ENCODE measurements around the gene KRT86.

The KRT86 gene

GRCh38 chr12:52332381-52332780 lies 57.9 kb downstream of the KRT86 start (continued):
- TF ChIP-seq ZNF211 (tag by site-specific recombination; IDR thresholded peaks at IDR 0.05; ENCODE audit: low read depth) = no peak

GRCh38 chr12:52333321-52333720 lies 58.9 kb downstream of the KRT86 start:
- Histone ChIP-seq H3K27ac (ENCODE audit: extremely low read depth, low read depth, low read length) (no peak overlapping the region), H3K36me3 (ENCODE audit: control insufficient read depth in 2 of 2, insufficient read depth in 1 of 2, low read length in 2 of 2) (no peaks in the 10 kb centered on the region), H3K4me3 (ENCODE audit: low read depth, low read length) (no peak overlapping the region), H3K9me3 (ENCODE audit: control insufficient read depth, insufficient read depth, low read depth, low read length) (no peaks in the 10 kb centered on the region), H3K4me1 (ENCODE audit: control insufficient read depth, insufficient read depth, low read length) (0 out of 2 replicates have a peak, but pooled peaks cover 2% of the 10 kb centered on the region)
- no peak for TF ChIP-seq ZNF426 (tag by site-specific recombination; IDR thresholded peaks at IDR 0.05)
- no peak for TF ChIP-seq ZNF302 (tag by site-specific recombination; IDR thresholded peaks at IDR 0.05; ENCODE audit: low read depth)
- TF ChIP-seq ZNF677 (tag by site-specific recombination; IDR thresholded peaks at IDR 0.05) = no peak
- TF ChIP-seq ZNF184 (tag by site-specific recombination; IDR thresholded peaks at IDR 0.05) = no peak
- no peak for TF ChIP-seq ZFP41 (tag by site-specific recombination; IDR thresholded peaks at IDR 0.05; ENCODE audit: borderline replicate concordance)
- no peak for TF ChIP-seq RBAK (tag by site-specific recombination; IDR thresholded peaks at IDR 0.05)
- no peak for TF ChIP-seq ZNF621 (tag by site-specific recombination; IDR thresholded peaks at IDR 0.05)
- no peak for TF ChIP-seq ZBTB7A (tag by site-specific recombination; IDR thresholded peaks at IDR 0.05; ENCODE audit: low read depth)
- TF ChIP-seq ZNF16 (tag by site-specific recombination; IDR thresholded peaks at IDR 0.05; ENCODE audit: low read depth) = no peak
- no peak for TF ChIP-seq ZNF280C (tag by site-specific recombination; IDR thresholded peaks at IDR 0.05)
- no peak for TF ChIP-seq ZNF48 (tag by site-specific recombination; IDR thresholded peaks at IDR 0.05)
- no peak for TF ChIP-seq ZNF600 (tag by site-specific recombination; IDR thresholded peaks at IDR 0.05)
- no peak for TF ChIP-seq HOXD13 (CRISPR knock-in tag; IDR thresholded peaks at IDR 0.05; ENCODE audit: borderline replicate concordance)
- no peak for TF ChIP-seq SETDB1 (IDR thresholded peaks at IDR 0.05; ENCODE audit: insufficient read length, low read length)
- TF ChIP-seq MYNN (tag by site-specific recombination; IDR thresholded peaks at IDR 0.05; ENCODE audit: borderline replicate concordance) = no peak
- no peak for TF ChIP-seq GLI4 (tag by site-specific recombination; IDR thresholded peaks at IDR 0.05)
- TF ChIP-seq ZBTB20 (tag by site-specific recombination; IDR thresholded peaks at IDR 0.05) = no peak
- ChIA-PET CTCF (interaction anchor here (0.5 to 9.2 kb wide), 5 partner anchors 17 to 546 kb away, joined by 3 to 104 read pairs (median 3); no protein-coding TSS in a partner anchor), POLR2A (no interaction called here)

GRCh38 chr12:52334185-52334584 lies 59.7 kb downstream of the KRT86 start:
- Histone ChIP-seq H3K36me3 (ENCODE audit: control insufficient read depth in 2 of 2, insufficient read depth in 1 of 2, low read length in 2 of 2) (no peaks in the 10 kb centered on the region), H3K9me3 (ENCODE audit: control insufficient read depth, insufficient read depth, low read depth, low read length) (no peaks in the 10 kb centered on the region), H3K4me1 (ENCODE audit: control insufficient read depth, insufficient read depth, low read length) (0 out of 2 replicates have a peak, but pooled peaks cover 2% of the 10 kb centered on the region), H3K4me3 (ENCODE audit: low read depth, low read length) (no peak overlapping the region), H3K27ac (ENCODE audit: extremely low read depth, low read depth, low read length) (no peak overlapping the region)
- POLR2A ChIA-PET = no interaction called here
- CTCF ChIA-PET = interaction anchor here (0.7 to 1.8 kb wide), 5 partner anchors 23 to 747 kb away, joined by 3 to 7 read pairs (median 4); no protein-coding TSS in a partner anchor
- TF ChIP-seq ZNF544 (tag by site-specific recombination; IDR thresholded peaks at IDR 0.05) (no peak), ZNF10 (tag by site-specific recombination; IDR thresholded peaks at IDR 0.05) (no peak), ZNF639 (tag by site-specific recombination; IDR thresholded peaks at IDR 0.05) (no peak), ZEB2 (tag by site-specific recombination; IDR thresholded peaks at IDR 0.05) (no peak), ZNF549 (tag by site-specific recombination; IDR thresholded peaks at IDR 0.05) (no peak), ZNF48 (tag by site-specific recombination; IDR thresholded peaks at IDR 0.05) (no peak), ZBTB26 (tag by site-specific recombination; optimal IDR thresholded peaks at IDR 0.05) (no peak), ZBTB7A (tag by site-specific recombination; IDR thresholded peaks at IDR 0.05; ENCODE audit: low read depth) (no peak), OSR2 (tag by site-specific recombination; IDR thresholded peaks at IDR 0.05) (no peak), ZNF837 (tag by site-specific recombination; IDR thresholded peaks at IDR 0.05) (no peak), ZNF366 (tag by site-specific recombination; conservative IDR thresholded peaks at IDR 0.05) (no peak), ZNF510 (tag by site-specific recombination; IDR thresholded peaks at IDR 0.05; ENCODE audit: insufficient replicate concordance) (no peak)
